K562 (cell line): Measurements from ENCODE around the gene CLTB. TPM values are rescaled to one million over a fixed set of nuclear protein-coding genes. Genes with fewer than 3 reads are reported as not detected.

Source experiments
- ATAC-seq: fragments of 200-7000 bp; cut with Tn5 transposase; 3 replicates; pipeline ENCODE4 v1.9.1; 2020; ENCODE audit warnings: moderate library complexity
- BruUV-seq: library from RNA; stranded (reverse); fragments of 400-500 nt; replicated peaks from 2 replicates; lab custom pipeline; 2021; lab: Mats Ljungman, UMichigan
- CTCF ChIA-PET: fragments of 300-600 bp; formaldehyde crosslinking; extraction: SDS; loops from one replicate; lab custom pipeline; 2021; ENCODE audit warnings: low intra/inter-chr PET ratio; lab: Yijun Ruan, JAX
- POLR2A ChIA-PET: fragments of 300-600, 350-650 bp; sonication (Branson Sonifier 250); formaldehyde crosslinking; extraction: SDS; loops from one replicate; lab custom pipeline; 2021; ENCODE audit warnings: antibody characterized with exemption, inconsistent platforms; lab: Yijun Ruan, JAX
- DNase-seq, 4 experiments: peaks; one replicate each; pipeline versions ENCODE4 v3.0.0 to v3.0.0-alpha.2; 2011 to 2018; ENCODE audit warnings: low spot score in 3 of 4, mixed read lengths in 3 of 4; ENCODE audit errors: extremely low read depth in 1 of 4
- FAIRE-seq: peaks from 2 replicates; lab custom pipeline; 2011; peaks lifted over from hg19 to GRCh38; lab: Jason Lieb, UNC
- H2AFZ ChIP-seq: 2 replicates; pipeline ENCODE4 v1.6.0; 2011; ENCODE audit warnings: low read depth, low read length, control low read depth, inconsistent platforms
- H3K27ac ChIP-seq: fragments of 200-600 bp; 3 replicates; pipeline ENCODE4 v1.8.0; 2011; ENCODE audit warnings: low read depth, mild to moderate bottlenecking, control low read depth, inconsistent platforms, low read length, moderate library complexity, mixed read lengths; ENCODE audit errors: extremely low read depth
- H3K27me3 ChIP-seq, 2 experiments: fragments of 300-600 bp in 1 of 2; 2 replicates in 1 of 2; 3 replicates in 1 of 2; pipeline versions ENCODE4 v1.6.0 to v1.8.0; 2011; ENCODE audit warnings: inconsistent platforms in 2 of 2, low read length in 2 of 2, mild to moderate bottlenecking in 1 of 2, mixed read lengths in 1 of 2, moderate library complexity in 1 of 2; ENCODE audit not compliant: control insufficient read depth in 2 of 2, insufficient read depth in 2 of 2
- H3K36me3 ChIP-seq: fragments of 300-600 bp; 3 replicates; pipeline ENCODE4 v1.8.0; 2011; ENCODE audit warnings: mild to moderate bottlenecking, low read length, inconsistent platforms; ENCODE audit not compliant: control insufficient read depth, insufficient read depth
- H3K4me1 ChIP-seq, 2 experiments: fragments of 200-600 bp in 1 of 2; replicated peaks in 1 of 2; 2 replicates in 1 of 2; 3 replicates in 1 of 2; pipeline versions ENCODE4 v1.5.1 to v1.8.0; 2011; ENCODE audit warnings: inconsistent platforms in 2 of 2, low read length in 2 of 2, mild to moderate bottlenecking in 1 of 2, mixed read lengths in 1 of 2, moderate library complexity in 1 of 2; ENCODE audit not compliant: control insufficient read depth in 2 of 2, insufficient read depth in 2 of 2
- H3K4me2 ChIP-seq: 2 replicates; pipeline ENCODE4 v1.6.1; 2011; ENCODE audit warnings: low read length, control low read depth, inconsistent platforms, mixed read lengths; ENCODE audit not compliant: insufficient read depth
- H3K4me3 ChIP-seq: fragments of 200-600 bp; sonication (generic), shearing (Covaris generic); 2 replicates; pipeline ENCODE4 v1.5.1; 2016; ENCODE audit warnings: control low read depth, inconsistent platforms
- H3K79me2 ChIP-seq: fragments of 200-600 bp; 3 replicates; pipeline ENCODE4 v1.8.0; 2011; ENCODE audit warnings: low read length, inconsistent platforms; ENCODE audit not compliant: control insufficient read depth, insufficient read depth
- H3K9ac ChIP-seq, 2 experiments: 2 replicates each; pipeline versions ENCODE4 v1.6.0 to v1.6.1; 2011; ENCODE audit warnings: low read depth in 2 of 2, low read length in 2 of 2, control low read depth in 1 of 2, inconsistent platforms in 1 of 2, mild to moderate bottlenecking in 1 of 2, mixed read lengths in 1 of 2; ENCODE audit not compliant: insufficient read depth in 1 of 2
- H3K9me1 ChIP-seq: one replicate; pipeline ENCODE4 v1.6.0; 2011; ENCODE audit warnings: inconsistent platforms, mild to moderate bottlenecking, low read length, moderate library complexity; ENCODE audit not compliant: control insufficient read depth, insufficient read depth
- H3K9me3 ChIP-seq: replicated peaks from 2 replicates; pipeline ENCODE4 v1.5.1; 2011; ENCODE audit warnings: low read depth, low read length, inconsistent platforms; ENCODE audit not compliant: control insufficient read depth, insufficient read depth
- H4K20me1 ChIP-seq: replicated peaks from 2 replicates; pipeline ENCODE4 v1.6.1; 2011; ENCODE audit warnings: low read length, inconsistent platforms, mixed read lengths; ENCODE audit not compliant: control insufficient read depth, insufficient read depth
- ARHGAP35 ChIP-seq: fragments of 450-650 bp; IDR thresholded peaks from 2 replicates; pipeline ENCODE4 v1.6.1; 2018; ENCODE audit not compliant: partially characterized antibody
- ASH1L ChIP-seq: fragments of 450-650 bp; IDR thresholded peaks from 2 replicates; pipeline ENCODE4 v1.6.1; 2018; ENCODE audit warnings: borderline replicate concordance, mild to moderate bottlenecking, low read depth; ENCODE audit not compliant: partially characterized antibody
- CHD1 ChIP-seq: fragments of 200-600 bp; sonication (generic); IDR thresholded peaks from one replicate; pipeline ENCODE4 v1.6.1; 2012; ENCODE audit warnings: mild to moderate bottlenecking, moderate library complexity, low read length, inconsistent platforms
- FOXA3 ChIP-seq, 2 experiments: fragments of 450-650 bp in 1 of 2; sonication (generic) in 1 of 2; formaldehyde crosslinking; IDR thresholded peaks in 1 of 2; conservative IDR thresholded peaks in 1 of 2; 2 replicates each; pipeline versions ENCODE4 v1.4.0 to v1.8.0; 2020 to 2022; ENCODE audit warnings: mild to moderate bottlenecking in 2 of 2, missing genetic modification reagents in 1 of 2
- JUN ChIP-seq, 2 experiments: sonication (generic) in 1 of 2; formaldehyde crosslinking in 1 of 2; IDR thresholded peaks; 2 replicates each; pipeline versions ENCODE4 v1.6.1 to v1.8.0; 2012 to 2022; ENCODE audit warnings: borderline replicate concordance in 2 of 2, mild to moderate bottlenecking in 2 of 2, improper control_type of control experiment in 1 of 2, low read depth in 1 of 2, low read length in 1 of 2, missing genetic modification reagents in 1 of 2
- NFRKB ChIP-seq: fragments of 450-650 bp; IDR thresholded peaks from 2 replicates; pipeline ENCODE4 v1.6.1; 2016; ENCODE audit warnings: low read depth
- PHF8 ChIP-seq: fragments of 200-600 bp; sonication (generic); IDR thresholded peaks from 2 replicates; pipeline ENCODE4 v1.6.1; 2012; ENCODE audit warnings: mixed run types, mild to moderate bottlenecking, inconsistent platforms, low read length, moderate library complexity, borderline replicate concordance
- PURB ChIP-seq: sonication (generic); formaldehyde crosslinking; IDR thresholded peaks from 2 replicates; pipeline ENCODE4 v1.9.0; 2021; ENCODE audit warnings: low read depth, mild to moderate bottlenecking, missing genetic modification reagents
- RHOXF2B ChIP-seq: fragments of 250-450 bp; sonication (Bioruptor Pico); conservative IDR thresholded peaks from 2 replicates; pipeline ENCODE4 v1.5.1; 2021
- SMAD1 ChIP-seq: fragments of 150-350 bp; IDR thresholded peaks from 2 replicates; pipeline ENCODE4 v1.6.1; 2014; ENCODE audit warnings: low read length, low read depth; ENCODE audit not compliant: partially characterized antibody
- SMARCA4 ChIP-seq: fragments of 450-650 bp; IDR thresholded peaks from 2 replicates; pipeline ENCODE4 v1.6.1; 2016
- TCF3 ChIP-seq: sonication (generic); formaldehyde crosslinking; IDR thresholded peaks from 2 replicates; pipeline ENCODE4 v1.4.0; 2020; ENCODE audit warnings: mild to moderate bottlenecking, missing genetic modification reagents
- ZC3H4 ChIP-seq: sonication (generic); formaldehyde crosslinking; IDR thresholded peaks from 2 replicates; pipeline ENCODE4 v1.9.0; 2021; ENCODE audit warnings: missing genetic modification reagents, borderline replicate concordance
- ZFX ChIP-seq: sonication (generic); formaldehyde crosslinking; IDR thresholded peaks from 2 replicates; pipeline ENCODE4 v1.8.0; 2022; ENCODE audit warnings: mild to moderate bottlenecking, missing genetic modification reagents, moderate library complexity
- ZKSCAN3 ChIP-seq: fragments of 250-450 bp; sonication (Bioruptor Pico); IDR thresholded peaks from 2 replicates; pipeline ENCODE4 v1.4.0; 2020
- ZNF584 ChIP-seq: fragments of 200-800 bp; sonication (Bioruptor generic); IDR thresholded peaks from 2 replicates; pipeline ENCODE4 v1.6.1; 2016; ENCODE audit warnings: low read depth, mild to moderate bottlenecking, missing genetic modification characterization, missing compliant biosample characterization
- WGBS: fragments of 100-300 bp; shearing (Covaris generic); methylation state at CpG from one replicate; pipeline ENCODE4 v1.1.6; 2016; ENCODE audit warnings: low coverage, mixed read lengths; ENCODE audit not compliant: insufficient coverage; ENCODE audit errors: missing lambda C conversion rate; 5-methylcytosine and 5-hydroxymethylcytosine counted together
- in situ Hi-C: fragments of 300-500 bp; cut with MboI; formaldehyde crosslinking; loops from 4 replicates; pipeline ENCODE4 v1.15.0; 2018; ENCODE audit warnings: inconsistent platforms, mixed read lengths
- intact Hi-C: fragments of 100-400 bp; cut with micrococcal nuclease; formaldehyde crosslinking; loops from 2 replicates; pipeline ENCODE4 v1.14.2; 2022
- polyA plus RNA-seq, 8 experiments: library from polyadenylated mRNA; depleted of rRNA in 4 of 8; stranded (reverse) in 5 of 8; unstranded in 3 of 8; fragments of >200 nt; fragmentation: Nextera tagmentation in 2 of 8; fragmentation: Illumina TruSeq in 1 of 8; extraction: Ambion mirVana in 2 of 8; extraction: Trizol in 1 of 8; gene quantifications; 2 replicates each; pipeline versions ENCODE4 v1.2.1 to v1.2.3, GENCODE V29; 2011 to 2014; ENCODE audit warnings: inconsistent platforms in 1 of 8, missing spikeins in 1 of 8
- total RNA-seq, 7 experiments: library from RNA; depleted of rRNA in 6 of 7; stranded (reverse); fragments of >200 nt in 6 of 7; fragmentation: Illumina TruSeq in 2 of 7; extraction: Trizol in 2 of 7; gene quantifications; 2 replicates each; pipeline versions ENCODE4 v1.2.1 to v1.2.3, GENCODE V29; 2011 to 2021; ENCODE audit warnings: low replicate concordance in 1 of 7
- TF ChIP-seq, protein P1 (sequence below): fragments of 450-650 bp; formaldehyde crosslinking; IDR thresholded peaks from 2 replicates; pipeline ENCODE4 v1.4.0; 2020; ENCODE audit warnings: mild to moderate bottlenecking, moderate library complexity
- TF ChIP-seq, protein P2 (sequence below): fragments of 450-650 bp; IDR thresholded peaks from 2 replicates; pipeline ENCODE4 v1.6.1; 2017; ENCODE audit warnings: mild to moderate bottlenecking, moderate library complexity
- TF ChIP-seq, protein P3 (sequence below): sonication (generic); formaldehyde crosslinking; IDR thresholded peaks from 2 replicates; pipeline ENCODE4 v1.8.0; 2023; ENCODE audit warnings: mild to moderate bottlenecking, missing genetic modification reagents

CLTB gene
- total and polyA plus RNA-seq, 9 of the 15 experiments (the other 6 are each of a cell fraction or from before 2014, with no cell fraction given), result 1.8 to 117 (median 39.0) TPM

DNA sequence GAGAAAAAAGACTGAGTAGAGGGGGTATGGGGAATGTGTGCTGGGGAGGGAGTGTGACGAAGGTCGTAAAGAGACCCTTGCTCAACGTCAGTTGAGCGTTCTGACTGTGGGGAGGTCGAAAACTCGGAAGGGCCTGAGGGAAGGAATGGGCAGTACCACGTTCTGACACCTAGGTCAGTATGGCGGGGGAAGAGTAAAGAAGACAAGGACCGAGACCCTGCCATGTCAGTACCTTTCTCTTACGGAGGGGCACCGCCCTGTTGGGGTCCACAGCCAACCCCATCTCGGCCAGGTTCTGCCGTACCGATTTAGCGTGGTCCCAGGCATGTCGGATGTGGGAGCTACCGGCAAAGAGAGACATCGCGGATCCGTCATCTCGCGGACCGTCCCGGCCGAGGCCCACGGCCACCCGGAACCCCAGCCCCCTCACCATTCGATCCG is 28.3 kb downstream of the CLTB start:
- peaks cover 6 to 19% of the 10 kb centered on the region in 2 experiments; a peak in 4 of 5 replicates for H3K4me1 ChIP-seq
- H3K27ac ChIP-seq, result peak overlapping the region; percentile 97
- H3K4me3 ChIP-seq, result peak overlapping the region; percentile 69
- ATAC-seq (peak; percentile 35), DNase-seq (peak; percentile 52 to 72 (median 62)), FAIRE-seq (peak; percentile 44)
- POLR2A ChIA-PET, result interaction anchor here (0.6 to 1.5 kb wide), 4 partner anchors 26 to 115 kb away, joined by 3 to 4 read pairs (median 3); no protein-coding TSS in a partner anchor
- H3K9me1 ChIP-seq, result no peaks in the 10 kb centered on the region
- H3K9me3 ChIP-seq, result no peaks in the 10 kb centered on the region
- H3K36me3 ChIP-seq, result peaks cover 81% of the 10 kb centered on the region
- peak overlapping the region; percentile 97 for H2AFZ ChIP-seq
- peak overlapping the region; percentile 99 for H3K4me2 ChIP-seq
- 2% methylated on average over 22 of the region's 29 CpGs for WGBS
- in situ Hi-C loops (no loop called here), intact Hi-C loops (loop anchor here (1.0 kb wide), 1 partner anchor 27 kb away; the partner anchor contains the start of gene KIAA1191)
- CTCF ChIA-PET, result no interaction called here
- no TSS peak for BruUV-seq
- H3K9ac ChIP-seq, result peak overlapping the region; percentile 96 to 98
- H3K79me2 ChIP-seq, result peaks cover 58% of the 10 kb centered on the region
- no peaks in the 10 kb centered on the region for H3K27me3 ChIP-seq
- no peaks in the 10 kb centered on the region; the same call in 1 of the 2 replicates for H4K20me1 ChIP-seq
- TF ChIP-seq CHD1 (peak; percentile 64), RHOXF2B (CRISPR knock-in tag) (no peak), ZC3H4 (CRISPR knock-in tag) (no peak), ASH1L (no peak), ZKSCAN3 (CRISPR knock-in tag) (no peak), TCF3 (CRISPR knock-in tag) (peak; percentile 3), PHF8 (no peak), SMAD1 (no peak), SMARCA4 (no peak), NFRKB (peak; percentile 44; the same call in 1 of the 2 replicates), ZNF584 (CRISPR knock-in tag) (0 out of 2 replicates have a peak, but pooled peaks have one; percentile 54), ARHGAP35 (no peak), PURB (CRISPR knock-in tag) (no peak), JUN (IDR thresholded peaks at IDR 0.05; ENCODE audit: borderline replicate concordance, low read depth, low read length) (no peak), JUN (CRISPR knock-in tag; IDR thresholded peaks at IDR 0.05; ENCODE audit: borderline replicate concordance) (peak; percentile 12; the same call in 1 of the 2 replicates), ZFX (CRISPR knock-in tag) (0 out of 2 replicates have a peak, but pooled peaks have one; percentile 4), FOXA3 (CRISPR knock-in tag; conservative IDR thresholded peaks at IDR 0.05 in 1 of 2, IDR thresholded peaks at IDR 0.05 in 1 of 2) (peak in 1 of 2 experiments; percentile 31; a peak in 1 of 4 replicates)
- TF ChIP-seq, protein P1, sequence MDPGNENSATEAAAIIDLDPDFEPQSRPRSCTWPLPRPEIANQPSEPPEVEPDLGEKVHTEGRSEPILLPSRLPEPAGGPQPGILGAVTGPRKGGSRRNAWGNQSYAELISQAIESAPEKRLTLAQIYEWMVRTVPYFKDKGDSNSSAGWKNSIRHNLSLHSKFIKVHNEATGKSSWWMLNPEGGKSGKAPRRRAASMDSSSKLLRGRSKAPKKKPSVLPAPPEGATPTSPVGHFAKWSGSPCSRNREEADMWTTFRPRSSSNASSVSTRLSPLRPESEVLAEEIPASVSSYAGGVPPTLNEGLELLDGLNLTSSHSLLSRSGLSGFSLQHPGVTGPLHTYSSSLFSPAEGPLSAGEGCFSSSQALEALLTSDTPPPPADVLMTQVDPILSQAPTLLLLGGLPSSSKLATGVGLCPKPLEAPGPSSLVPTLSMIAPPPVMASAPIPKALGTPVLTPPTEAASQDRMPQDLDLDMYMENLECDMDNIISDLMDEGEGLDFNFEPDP (CRISPR knock-in tag), result no peak
- TF ChIP-seq, protein P2, sequence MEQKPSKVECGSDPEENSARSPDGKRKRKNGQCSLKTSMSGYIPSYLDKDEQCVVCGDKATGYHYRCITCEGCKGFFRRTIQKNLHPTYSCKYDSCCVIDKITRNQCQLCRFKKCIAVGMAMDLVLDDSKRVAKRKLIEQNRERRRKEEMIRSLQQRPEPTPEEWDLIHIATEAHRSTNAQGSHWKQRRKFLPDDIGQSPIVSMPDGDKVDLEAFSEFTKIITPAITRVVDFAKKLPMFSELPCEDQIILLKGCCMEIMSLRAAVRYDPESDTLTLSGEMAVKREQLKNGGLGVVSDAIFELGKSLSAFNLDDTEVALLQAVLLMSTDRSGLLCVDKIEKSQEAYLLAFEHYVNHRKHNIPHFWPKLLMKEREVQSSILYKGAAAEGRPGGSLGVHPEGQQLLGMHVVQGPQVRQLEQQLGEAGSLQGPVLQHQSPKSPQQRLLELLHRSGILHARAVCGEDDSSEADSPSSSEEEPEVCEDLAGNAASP, result no peak
- TF ChIP-seq, protein P3, sequence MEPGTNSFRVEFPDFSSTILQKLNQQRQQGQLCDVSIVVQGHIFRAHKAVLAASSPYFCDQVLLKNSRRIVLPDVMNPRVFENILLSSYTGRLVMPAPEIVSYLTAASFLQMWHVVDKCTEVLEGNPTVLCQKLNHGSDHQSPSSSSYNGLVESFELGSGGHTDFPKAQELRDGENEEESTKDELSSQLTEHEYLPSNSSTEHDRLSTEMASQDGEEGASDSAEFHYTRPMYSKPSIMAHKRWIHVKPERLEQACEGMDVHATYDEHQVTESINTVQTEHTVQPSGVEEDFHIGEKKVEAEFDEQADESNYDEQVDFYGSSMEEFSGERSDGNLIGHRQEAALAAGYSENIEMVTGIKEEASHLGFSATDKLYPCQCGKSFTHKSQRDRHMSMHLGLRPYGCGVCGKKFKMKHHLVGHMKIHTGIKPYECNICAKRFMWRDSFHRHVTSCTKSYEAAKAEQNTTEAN (CRISPR knock-in tag), result peak; percentile 67; the same call in 1 of the 2 replicates
